Erythroblast (primary cell): ENCODE measurements around the gene SNURF.

ENCODE experiments used
- GATA1 ChIP-seq: IDR thresholded peaks from 2 replicates; pipeline ENCODE4 v1.6.1; 2011; ENCODE audit warnings: low read depth, mild to moderate bottlenecking, control low read depth, low read length, moderate library complexity
- POLR2A ChIP-seq: IDR thresholded peaks from 2 replicates; pipeline ENCODE4 v1.6.1; 2011; ENCODE audit warnings: mild to moderate bottlenecking, low read length

DNA sequence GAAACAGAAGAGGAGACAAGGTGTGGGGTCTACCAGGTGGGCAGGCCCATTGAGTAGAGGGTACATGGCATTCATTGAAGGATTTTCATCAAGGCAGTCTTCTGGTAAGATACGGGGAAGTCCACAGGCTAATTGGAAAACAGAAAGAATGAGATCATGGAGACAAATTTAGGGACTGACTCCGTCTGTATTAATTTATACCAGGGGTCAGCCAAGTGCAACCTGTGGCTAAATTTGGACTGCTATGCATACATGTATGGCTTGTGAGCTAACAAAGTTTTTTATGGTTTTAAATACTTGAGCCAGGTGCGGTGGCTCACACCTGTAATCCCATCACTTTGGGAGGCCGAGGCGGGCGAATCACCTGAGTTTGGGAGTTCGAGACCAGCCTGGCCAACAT is 21.1 kb upstream of the SNURF start:
- TF ChIP-seq POLR2A (no peak), GATA1 (no peak)
